Measurements from ENCODE around the gene LMBR1L. TPM values are rescaled to one million over a fixed set of nuclear protein-coding genes. Genes with fewer than 3 reads are reported as not detected.

Gene LMBR1L
- total RNA-seq, 1 experiment from 2014 or later = 55.1 TPM

DNA sequence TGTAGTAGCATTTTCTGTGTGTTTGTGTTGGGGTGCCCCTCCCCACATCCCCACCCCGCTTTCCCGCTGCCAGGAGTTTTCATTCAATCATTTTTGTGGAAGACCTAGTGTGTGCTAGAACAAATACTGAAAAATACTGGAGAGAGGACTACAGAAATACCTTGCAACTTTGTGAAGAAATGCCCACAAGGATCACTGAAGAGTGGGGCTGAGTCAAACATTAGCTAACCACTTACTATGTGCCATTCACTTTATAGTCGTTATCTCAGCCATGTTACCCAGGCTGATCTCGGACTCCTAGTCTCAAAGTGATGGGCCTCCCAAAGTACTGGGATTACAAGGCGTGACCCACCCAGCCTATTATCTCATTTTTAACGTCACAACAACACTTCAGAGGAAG is 559 bp upstream of the LMBR1L start:
- peak overlapping the region; percentile 55 to 78 (median 62); a peak in 5 of 7 replicates for H3K27ac Mint-ChIP-seq
- H3K9me3 Mint-ChIP-seq = peaks cover 15 to 19% of the 10 kb centered on the region in 2 experiments
- Histone ChIP-seq H3K4me2 (ENCODE audit: insufficient read depth, insufficient read length, low read length) (peak overlapping the region; percentile 91), H3T11ph (ENCODE audit: low read length) (no peak overlapping the region), H2BK20ac (ENCODE audit: low read depth, low read length, poor library complexity, severe bottlenecking) (no peak overlapping the region), H3K9ac (ENCODE audit: extremely low read depth, insufficient read length, low read length) (no peak overlapping the region), H4K5ac (ENCODE audit: insufficient read length, low read depth, low read length) (no peak overlapping the region), H3K79me2 (ENCODE audit: insufficient read depth, low read length) (peaks cover 1% of the 10 kb centered on the region; the same call in 1 of the 2 replicates), H3K4me1 (ENCODE audit: insufficient read depth, low read length) (peaks cover 5% of the 10 kb centered on the region; the same call in 1 of the 2 replicates), H2BK5ac (ENCODE audit: insufficient read length, low read length) (no peak overlapping the region), H4K8ac (replicated peaks; ENCODE audit: insufficient read length, low read depth, low read length) (no peak overlapping the region), H3K79me1 (ENCODE audit: insufficient read depth, low read depth, low read length, poor library complexity, severe bottlenecking) (peaks cover 6% of the 10 kb centered on the region), H2BK15ac (ENCODE audit: low read depth, low read length) (no peak overlapping the region), H2BK12ac (ENCODE audit: insufficient read length, low read depth, low read length) (no peak overlapping the region), H3K18ac (ENCODE audit: insufficient read length, low read depth, low read length) (no peak overlapping the region), H3K27me3 (ENCODE audit: insufficient read depth, low read length) (no peaks in the 10 kb centered on the region), H3K23ac (ENCODE audit: insufficient read length, low read depth, low read length) (no peak overlapping the region), H2BK120ac (ENCODE audit: low read depth, low read length, poor library complexity, severe bottlenecking) (no peak overlapping the region), H3K23me2 (ENCODE audit: insufficient read length, low read depth, low read length, poor library complexity, severe bottlenecking) (peaks cover 8% of the 10 kb centered on the region), H2AK5ac (ENCODE audit: insufficient read length, low read length) (no peak overlapping the region), H4K20me1 (ENCODE audit: control insufficient read depth, insufficient read depth, insufficient read length) (no peaks in the 10 kb centered on the region), H3K14ac (ENCODE audit: insufficient read depth, low read length) (no peak overlapping the region), H4K91ac (ENCODE audit: insufficient read length, low read depth, low read length) (no peak overlapping the region), H3K27ac (ENCODE audit: insufficient read length, low read depth, low read length) (no peak overlapping the region), H3K9me3 (ENCODE audit: control insufficient read depth, low read depth, low read length) (no peaks in the 10 kb centered on the region), H3K56ac (ENCODE audit: insufficient read length, low read depth, low read length) (no peak overlapping the region), H3K4ac (ENCODE audit: low read depth, low read length) (no peak overlapping the region), H2AFZ (ENCODE audit: low read length) (peak overlapping the region; percentile 7)
- H3K27me3 Mint-ChIP-seq (ENCODE audit: low read depth) = peaks cover 4% of the 10 kb centered on the region; the same call in 1 of the 2 replicates
- peaks cover 5 to 16% (median 5%) of the 10 kb centered on the region in 3 experiments for H3K36me3 Mint-ChIP-seq (ENCODE audit: insufficient read depth in 1 of 3, low read depth in 3 of 3)
- H3K4me3 Mint-ChIP-seq = peak overlapping the region; percentile 86 to 99
- peaks cover 23 to 28% of the 10 kb centered on the region in 2 experiments for H3K4me1 Mint-ChIP-seq
- WGBS (ENCODE audit: extremely low coverage, insufficient read length, low lambda C conversion rate) = no CpG with 5 or more reads among the region's 6 CpGs
- no peak for DNase-seq
- no peak for TF ChIP-seq CTCF (conservative IDR thresholded peaks at IDR 0.05)

Data from H9 (cell line).